Measurements from ENCODE around the gene TCEAL1. TPM values are rescaled to one million over a fixed set of nuclear protein-coding genes. Genes with fewer than 3 reads are reported as not detected.
"Not testable (repeated sequence)": the region's sequence is repeated elsewhere in the genome, so short reads cannot be mapped to it uniquely, and the experiment has no call there.

TCEAL1 gene, protein sequence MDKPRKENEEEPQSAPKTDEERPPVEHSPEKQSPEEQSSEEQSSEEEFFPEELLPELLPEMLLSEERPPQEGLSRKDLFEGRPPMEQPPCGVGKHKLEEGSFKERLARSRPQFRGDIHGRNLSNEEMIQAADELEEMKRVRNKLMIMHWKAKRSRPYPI
- total RNA-seq, result 10 to 100 TPM; 33.5 to 41.1 (median 36.4) TPM
- polyA plus RNA-seq, result 42.5 TPM
- long read RNA-seq, donor 1, transcript TCEAL1-201 (3 exons, 1,164 nt), result major isoform, 6 of 28 reads
- long read RNA-seq, donor 1, partial matches to known transcripts, result 1 of 28 reads
- long read RNA-seq, donor 1, other reads (novel, unspliced or antisense), result 18 of 28 reads
- long read RNA-seq, donor 2, transcript TCEAL1-201 (3 exons, 1,164 nt), result major isoform, 6 of 22 reads
- long read RNA-seq, donor 2, partial matches to known transcripts, result 3 of 22 reads
- long read RNA-seq, donor 2, other reads (novel, unspliced or antisense), result 12 of 22 reads
- long read RNA-seq, donor 3, transcript TCEAL1-202 (3 exons, 1,201 nt), result major isoform, 7 of 43 reads
- long read RNA-seq, donor 3, partial matches to known transcripts, result 3 of 43 reads
- long read RNA-seq, donor 3, other reads (novel, unspliced or antisense), result 23 of 43 reads
- long read RNA-seq, donor 4, transcript TCEAL1-201 (3 exons, 1,164 nt), result major isoform, 6 of 15 reads
- long read RNA-seq, donor 4, partial matches to known transcripts, result 1 of 15 reads
- long read RNA-seq, donor 4, other reads (novel, unspliced or antisense), result 7 of 15 reads

DNA sequence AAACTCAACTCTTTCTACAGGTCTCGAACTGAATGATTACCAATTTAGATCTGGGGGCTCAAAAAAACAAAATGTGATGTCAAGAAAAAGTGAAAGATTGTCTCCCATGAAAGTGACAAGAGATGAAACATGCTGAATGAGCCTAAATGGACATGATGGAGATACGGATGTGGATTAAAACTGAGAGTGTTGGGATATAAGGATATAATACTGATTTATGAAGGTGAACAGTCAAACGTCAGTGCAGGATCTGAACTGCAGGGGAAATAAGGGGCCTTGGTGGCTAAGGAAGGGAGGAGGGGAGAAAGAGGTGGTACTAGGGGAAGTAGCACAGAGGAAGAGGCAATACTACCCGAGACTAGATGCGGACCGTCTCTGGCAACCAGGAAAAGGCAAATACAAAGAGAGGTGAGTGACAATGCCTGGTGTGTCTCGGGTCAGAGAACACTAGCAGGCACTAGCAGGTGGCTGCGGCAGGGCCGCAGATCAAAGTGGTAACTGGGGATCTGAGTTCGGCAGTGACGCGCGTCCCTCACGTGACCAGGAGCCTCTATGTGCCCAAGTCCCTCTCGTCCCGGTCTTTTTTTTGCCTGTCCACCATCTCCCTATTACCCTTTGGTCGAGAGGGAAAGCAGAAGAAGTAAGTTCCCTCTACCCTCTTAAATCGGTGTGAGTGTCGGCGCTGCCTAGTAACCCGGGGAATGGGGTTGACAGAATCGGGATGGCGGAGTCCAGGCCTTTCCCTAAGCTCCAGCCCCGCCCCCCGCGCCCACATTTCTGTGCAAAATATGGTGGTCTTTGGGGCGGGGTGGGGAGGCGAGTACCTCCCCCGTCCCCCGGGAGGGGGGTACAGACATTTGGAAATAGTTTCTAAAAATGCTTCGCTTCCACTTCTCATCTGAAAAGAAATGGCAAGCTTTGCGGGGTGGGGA is at the start of gene TCEAL1:
TSS of gene TCEAL1 (plus strand) at position 590 of the 932 bp plus-strand sequence. CDS start 942 bp downstream, outside the sequence.
- WGBS, result 1% methylated on average over 32 of the region's 32 CpGs
- Histone ChIP-seq H3K4me1 (ENCODE audit: control insufficient read depth, insufficient read depth, low read length) (no peaks in the 10 kb centered on the region), H3K9me3 (ENCODE audit: control insufficient read depth, low read length) (no peaks in the 10 kb centered on the region), H3K27ac (ENCODE audit: low read length) (peak within 1 kb of the TSS; percentile 94), H3K27me3 (ENCODE audit: control insufficient read depth, insufficient read depth) (no peaks in the 10 kb centered on the region), H3K4me3 (ENCODE audit: low read length) (peak within 1 kb of the TSS; percentile 86)
- DNase-seq (peak; percentile 66 to 86 (median 78)), ATAC-seq (peak; percentile 74 to 77)
- intact Hi-C loops (cut with DNase I), result no loop called here

DNA sequence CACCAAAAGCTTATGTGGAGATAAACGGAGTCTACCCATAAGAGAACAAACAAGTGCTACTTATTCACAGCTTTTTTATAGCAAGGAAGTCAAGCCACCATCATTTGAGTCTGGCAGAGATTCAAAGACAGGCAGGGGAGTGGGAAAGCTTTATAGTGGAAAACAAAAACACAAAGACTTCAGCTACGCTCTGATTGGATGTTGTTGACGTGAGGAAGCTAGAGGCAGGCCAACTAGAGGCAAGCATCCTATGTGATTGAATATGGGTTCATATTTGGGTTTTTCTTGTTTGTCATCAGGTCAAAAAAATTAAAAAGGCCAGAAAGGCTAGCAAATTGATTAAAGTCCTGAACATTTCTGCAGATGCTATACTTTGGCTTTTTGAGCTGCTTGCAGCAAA is 44.2 kb upstream of the TCEAL1 start:
- H3K4me3 ChIP-seq (ENCODE audit: low read length), result peak overlapping the region; percentile 96
- intact Hi-C loops (cut with DNase I), result no loop called here
- WGBS, result 55% methylated on average over 3 of the region's 3 CpGs

DNA sequence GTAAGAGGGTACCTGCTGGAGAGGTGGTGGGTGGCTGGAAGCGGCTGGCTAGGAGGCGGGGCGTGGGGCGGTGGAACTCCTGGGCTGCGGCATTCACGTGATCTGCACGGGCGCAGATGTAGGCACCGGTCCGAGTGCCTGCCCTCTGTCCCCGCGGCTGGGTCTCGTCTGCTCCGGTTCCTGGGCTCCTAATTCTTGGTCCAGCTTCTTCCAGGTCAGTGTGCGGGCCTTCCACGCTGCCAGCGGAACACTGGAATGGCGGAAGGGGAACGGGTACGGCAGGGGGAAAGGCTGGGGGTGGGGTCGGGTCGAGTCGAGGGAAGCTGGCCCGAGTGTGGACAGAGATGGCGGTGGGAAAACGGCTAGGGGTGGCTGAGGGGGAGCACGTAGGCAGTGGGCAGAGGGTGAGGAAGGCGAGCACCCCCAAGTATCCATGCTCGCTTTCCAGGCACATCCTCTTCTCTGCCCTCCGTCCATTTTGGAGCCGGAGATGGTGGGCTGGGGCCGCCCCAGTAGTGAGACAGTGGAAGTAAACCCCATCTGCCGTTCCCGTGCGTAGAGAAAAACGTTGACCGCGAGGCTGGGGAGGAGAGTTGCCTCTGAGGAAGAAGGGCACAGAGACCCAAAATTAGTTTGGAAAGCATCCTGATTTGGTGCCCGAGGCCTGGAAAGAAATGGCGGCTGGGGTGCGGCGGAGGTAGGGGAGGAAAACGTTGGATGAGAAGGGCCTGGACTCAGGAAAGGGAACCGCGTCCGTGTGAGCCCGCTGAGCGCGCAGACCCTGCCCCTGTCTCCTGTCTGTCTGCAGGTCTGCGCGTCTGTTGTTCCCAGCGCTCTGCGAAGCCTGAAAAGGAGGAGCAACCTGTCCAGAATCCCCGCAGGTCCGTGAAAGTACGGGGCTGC is 43.1 kb upstream of the TCEAL1 start, which contains the start of gene TCEAL4:
TSS of gene TCEAL4 (plus strand) at position 105 of the 903 bp plus-strand sequence. CDS start 1,161 bp downstream, outside the sequence.
- Histone ChIP-seq H3K4me1 (ENCODE audit: control insufficient read depth, insufficient read depth, low read length) (no peaks in the 10 kb centered on the region), H3K4me3 (ENCODE audit: low read length) (peak within 1 kb of the TSS; percentile 96), H3K27me3 (ENCODE audit: control insufficient read depth, insufficient read depth) (no peaks in the 10 kb centered on the region), H3K27ac (ENCODE audit: low read length) (peak within 1 kb of the TSS; percentile 98), H3K9me3 (ENCODE audit: control insufficient read depth, low read length) (no peaks in the 10 kb centered on the region)
- WGBS, result under 1% methylated on average over 55 of the region's 56 CpGs
- intact Hi-C loops (cut with DNase I), result no loop called here
- ATAC-seq, result peak; percentile 95 to 96
- peak; percentile 57 to 87 (median 80) for DNase-seq

More for the DNA sequence above, 44.2 kb upstream of the TCEAL1 start:
- no peak overlapping the region for H3K27ac ChIP-seq (ENCODE audit: low read length)
- ATAC-seq (no peak), DNase-seq (no peak)
- H3K27me3 ChIP-seq (ENCODE audit: control insufficient read depth, insufficient read depth), result no peaks in the 10 kb centered on the region
- H3K4me1 ChIP-seq (ENCODE audit: control insufficient read depth, insufficient read depth, low read length), result no peaks in the 10 kb centered on the region
- no peaks in the 10 kb centered on the region for H3K9me3 ChIP-seq (ENCODE audit: control insufficient read depth, low read length)

DNA sequence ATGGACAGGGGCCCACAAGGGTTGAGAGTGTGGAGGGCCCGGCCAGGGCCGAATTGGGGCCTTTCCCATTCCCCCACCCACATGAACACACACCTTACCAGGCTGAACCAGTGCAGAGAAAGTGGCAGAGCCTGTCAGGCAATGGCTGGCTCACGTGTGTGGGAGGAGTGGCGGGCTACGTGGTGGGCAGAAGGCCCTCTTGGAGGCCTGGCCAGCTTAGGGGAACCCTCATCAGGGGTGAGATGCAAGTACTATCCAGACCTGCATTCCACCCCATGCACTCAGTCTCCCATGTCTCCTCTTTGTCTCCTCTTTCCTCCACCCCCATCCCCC is 42.5 kb upstream of the TCEAL1 start:
- intact Hi-C loops (cut with DNase I), result no loop called here
- peak overlapping the region; percentile 96 for H3K4me3 ChIP-seq (ENCODE audit: low read length)
- 5% methylated on average over 5 of the region's 5 CpGs for WGBS
- H3K27ac ChIP-seq (ENCODE audit: low read length), result peak overlapping the region; percentile 98
- ATAC-seq (peak; percentile 71 to 72), DNase-seq (no peak)
- no peaks in the 10 kb centered on the region for H3K4me1 ChIP-seq (ENCODE audit: control insufficient read depth, insufficient read depth, low read length)
- H3K9me3 ChIP-seq (ENCODE audit: control insufficient read depth, low read length), result no peaks in the 10 kb centered on the region
- no peaks in the 10 kb centered on the region for H3K27me3 ChIP-seq (ENCODE audit: control insufficient read depth, insufficient read depth)

DNA sequence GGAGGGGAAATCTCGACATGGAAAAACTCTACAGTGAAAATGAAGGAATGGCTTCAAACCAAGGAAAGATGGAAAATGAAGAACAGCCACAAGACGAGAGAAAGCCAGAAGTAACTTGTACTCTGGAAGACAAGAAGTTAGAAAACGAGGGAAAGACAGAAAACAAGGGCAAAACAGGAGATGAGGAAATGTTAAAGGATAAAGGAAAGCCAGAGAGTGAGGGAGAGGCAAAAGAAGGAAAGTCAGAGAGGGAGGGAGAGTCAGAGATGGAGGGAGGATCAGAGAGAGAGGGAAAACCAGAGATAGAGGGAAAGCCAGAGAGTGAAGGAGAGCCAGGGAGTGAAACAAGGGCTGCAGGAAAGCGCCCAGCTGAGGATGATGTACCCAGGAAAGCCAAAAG is 42.1 kb upstream of the TCEAL1 start:
- intact Hi-C loops (cut with DNase I), result no loop called here
- 54% methylated on average over 4 of the region's 4 CpGs for WGBS

DNA sequence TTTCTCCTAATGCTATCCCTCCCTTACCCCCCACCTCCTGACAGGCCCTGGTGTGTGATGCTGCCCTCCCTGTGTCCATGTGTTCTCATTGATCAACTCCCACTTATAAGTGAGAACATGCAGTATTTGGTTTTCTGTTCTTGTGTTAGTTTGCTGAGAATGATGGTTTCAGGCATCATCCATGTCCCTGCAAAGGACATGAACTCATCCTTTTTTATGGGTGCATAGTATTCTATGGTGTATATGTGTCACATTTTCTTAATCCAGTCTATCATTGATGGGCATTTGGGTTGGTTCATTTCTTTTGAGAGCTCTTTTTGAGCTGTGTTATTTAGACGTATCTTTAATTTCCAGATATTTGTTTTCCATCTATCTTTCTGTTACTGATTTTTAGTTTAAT is 36.5 kb upstream of the TCEAL1 start:
- H3K4me1 ChIP-seq (ENCODE audit: control insufficient read depth, insufficient read depth, low read length); H3K27me3 ChIP-seq (ENCODE audit: control insufficient read depth, insufficient read depth); H3K27ac ChIP-seq (ENCODE audit: low read length); DNase-seq; H3K9me3 ChIP-seq (ENCODE audit: control insufficient read depth, low read length); ATAC-seq; intact Hi-C loops (cut with DNase I); H3K4me3 ChIP-seq (ENCODE audit: low read length): not testable (repeated sequence)
- 100% methylated on average over 1 of the region's 1 CpG for WGBS

More for the DNA sequence above, 42.1 kb upstream of the TCEAL1 start:
- peak overlapping the region; percentile 96 for H3K4me3 ChIP-seq (ENCODE audit: low read length)
- H3K4me1 ChIP-seq (ENCODE audit: control insufficient read depth, insufficient read depth, low read length), result no peaks in the 10 kb centered on the region
- DNase-seq (no peak), ATAC-seq (no peak)
- H3K27ac ChIP-seq (ENCODE audit: low read length), result peak overlapping the region; percentile 98
- H3K9me3 ChIP-seq (ENCODE audit: control insufficient read depth, low read length), result no peaks in the 10 kb centered on the region
- H3K27me3 ChIP-seq (ENCODE audit: control insufficient read depth, insufficient read depth), result no peaks in the 10 kb centered on the region

DNA sequence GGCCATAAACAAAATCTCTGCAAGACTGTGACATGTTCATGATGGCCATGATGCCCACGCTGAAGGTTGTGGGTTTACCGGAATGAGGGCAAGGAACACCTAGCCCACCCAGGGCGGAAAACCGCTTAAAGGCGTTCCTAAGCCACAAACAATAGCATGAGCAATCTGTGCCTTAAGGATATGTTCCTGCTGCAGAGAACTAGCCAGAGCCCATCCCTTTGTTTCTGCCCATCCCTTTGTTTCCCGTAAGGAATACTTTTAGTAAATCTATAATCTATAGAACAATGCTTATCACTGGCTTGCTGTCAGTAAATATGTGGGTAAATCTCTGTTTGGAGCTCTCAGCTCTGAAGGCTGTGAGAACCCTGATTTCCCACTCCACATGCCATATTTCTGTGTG is 33.6 kb upstream of the TCEAL1 start:
- ATAC-seq; H3K4me3 ChIP-seq (ENCODE audit: low read length); H3K27ac ChIP-seq (ENCODE audit: low read length); DNase-seq; H3K27me3 ChIP-seq (ENCODE audit: control insufficient read depth, insufficient read depth); H3K9me3 ChIP-seq (ENCODE audit: control insufficient read depth, low read length); intact Hi-C loops (cut with DNase I); H3K4me1 ChIP-seq (ENCODE audit: control insufficient read depth, insufficient read depth, low read length): not testable (repeated sequence)
- WGBS, result 98% methylated on average over 6 of the region's 6 CpGs

DNA sequence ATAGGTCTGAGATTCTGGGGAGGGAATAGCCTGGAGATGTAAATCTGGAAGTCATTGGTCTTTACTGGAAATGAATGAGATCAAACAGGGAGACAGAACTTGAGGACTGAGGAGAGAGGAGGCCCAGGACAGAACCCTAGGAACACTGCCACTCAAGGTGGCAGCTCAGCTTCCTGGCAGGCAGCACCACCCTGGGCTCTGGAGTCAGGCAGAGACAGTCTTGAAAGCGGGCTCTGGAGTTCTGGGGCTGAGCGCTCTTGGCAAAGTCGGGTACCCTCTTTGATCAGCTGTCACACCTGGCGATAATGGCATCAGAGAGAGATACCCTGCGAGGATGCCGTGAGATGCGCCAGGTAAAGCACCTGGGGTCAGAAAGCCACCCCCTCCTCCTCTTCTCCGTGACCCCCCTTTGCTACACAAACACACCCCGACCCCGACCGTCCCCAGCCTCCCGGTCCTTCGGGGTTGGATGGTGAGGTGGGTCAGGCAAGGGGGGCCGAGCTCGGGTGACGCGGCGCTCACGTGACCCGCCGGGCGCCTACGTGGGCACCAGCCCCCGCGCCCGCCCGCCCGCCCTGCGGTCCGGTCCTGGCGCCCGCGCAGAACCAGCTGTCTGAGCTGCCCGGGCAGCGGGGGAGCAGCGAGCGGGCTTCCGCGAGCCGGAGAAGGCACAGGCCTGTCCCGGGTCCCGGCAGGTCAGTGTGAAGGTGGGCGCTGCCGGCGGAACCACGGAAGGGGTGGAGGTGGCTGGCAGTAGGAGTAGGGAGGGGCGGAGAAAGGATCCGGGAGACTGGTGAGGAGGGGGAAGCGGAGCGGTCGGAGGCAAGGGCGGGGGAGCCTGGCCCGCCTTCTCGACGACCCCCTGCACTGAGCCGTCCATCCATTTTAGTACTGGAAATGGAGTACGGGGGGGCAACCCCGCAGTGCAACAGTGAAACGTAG is 21.1 kb upstream of the TCEAL1 start, which contains the start of gene TCEAL3:
TSS of gene TCEAL3 (plus strand) at position 600 of the 942 bp plus-strand sequence. CDS start 1,102 bp downstream, outside the sequence.
- DNase-seq (peak; percentile 58 to 87 (median 86)), ATAC-seq (peak; percentile 95 to 96)
- Histone ChIP-seq H3K4me3 (ENCODE audit: low read length) (peak within 1 kb of the TSS; percentile 96), H3K27me3 (ENCODE audit: control insufficient read depth, insufficient read depth) (no peaks in the 10 kb centered on the region), H3K4me1 (ENCODE audit: control insufficient read depth, insufficient read depth, low read length) (peaks cover 2% of the 10 kb centered on the region), H3K9me3 (ENCODE audit: control insufficient read depth, low read length) (no peaks in the 10 kb centered on the region), H3K27ac (ENCODE audit: low read length) (peak within 1 kb of the TSS; percentile 99)
- WGBS, result under 1% methylated on average over 53 of the region's 59 CpGs
- intact Hi-C loops (cut with DNase I), result no loop called here
